Measurements from ENCODE around the gene CELF2.

DNA sequence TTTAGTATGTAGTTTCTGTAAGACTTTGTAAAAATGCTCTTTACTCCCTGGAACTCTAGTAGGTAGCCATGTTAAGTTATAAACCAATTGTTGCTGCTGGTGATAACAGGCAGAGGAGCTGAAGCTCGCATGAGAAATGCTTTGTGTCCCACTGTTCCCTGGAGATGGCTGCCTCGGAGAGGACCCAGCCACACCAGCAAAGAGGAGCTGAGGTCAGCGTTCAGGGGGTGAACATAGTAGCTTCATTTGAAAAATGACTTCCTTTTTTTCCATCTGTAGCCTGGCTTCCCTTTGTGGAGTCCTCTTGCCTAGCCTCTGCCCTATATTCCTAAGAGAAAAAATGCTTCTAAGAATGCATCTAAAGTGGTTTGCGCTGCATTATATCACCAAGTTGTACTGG lies 20.3 kb downstream of the CELF2 start:
- TF ChIP-seq ZNF70 (CRISPR knock-in tag; IDR thresholded peaks at IDR 0.05) (no peak), CSDC2 (CRISPR knock-in tag; IDR thresholded peaks at IDR 0.05) (no peak), ZFP30 (CRISPR knock-in tag; IDR thresholded peaks at IDR 0.05) (no peak), SNAI2 (CRISPR knock-in tag; IDR thresholded peaks at IDR 0.05) (no peak)
- TF ChIP-seq, protein P1, sequence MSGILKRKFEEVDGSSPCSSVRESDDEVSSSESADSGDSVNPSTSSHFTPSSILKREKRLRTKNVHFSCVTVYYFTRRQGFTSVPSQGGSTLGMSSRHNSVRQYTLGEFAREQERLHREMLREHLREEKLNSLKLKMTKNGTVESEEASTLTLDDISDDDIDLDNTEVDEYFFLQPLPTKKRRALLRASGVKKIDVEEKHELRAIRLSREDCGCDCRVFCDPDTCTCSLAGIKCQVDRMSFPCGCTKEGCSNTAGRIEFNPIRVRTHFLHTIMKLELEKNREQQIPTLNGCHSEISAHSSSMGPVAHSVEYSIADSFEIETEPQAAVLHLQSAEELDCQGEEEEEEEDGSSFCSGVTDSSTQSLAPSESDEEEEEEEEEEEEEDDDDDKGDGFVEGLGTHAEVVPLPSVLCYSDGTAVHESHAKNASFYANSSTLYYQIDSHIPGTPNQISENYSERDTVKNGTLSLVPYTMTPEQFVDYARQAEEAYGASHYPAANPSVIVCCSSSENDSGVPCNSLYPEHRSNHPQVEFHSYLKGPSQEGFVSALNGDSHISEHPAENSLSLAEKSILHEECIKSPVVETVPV (CRISPR knock-in tag; IDR thresholded peaks at IDR 0.05), result no peak

All from SK-N-SH treated with all-trans-retinoic acid at 6 μM for 48 hours (cell line).